ENCODE results near the gene UTS2B. TPM values are rescaled to one million over a fixed set of nuclear protein-coding genes. Genes with fewer than 3 reads are reported as not detected.

UTS2B gene
- total and polyA plus RNA-seq, 2 of the 13 experiments (the other 11 are each of a cell fraction or from before 2014, with no cell fraction given) = 0.03 to 0.46 TPM

- Histone ChIP-seq H4K20me1 (ENCODE audit: insufficient read depth, low read length) (peaks cover 49% of the 10 kb centered on the region), H3K4me2 (ENCODE audit: low read depth, low read length) (no peak overlapping the region), H3K9me3 (ENCODE audit: low read length) (no peaks in the 10 kb centered on the region), H3K27ac (ENCODE audit: extremely low read length, insufficient read depth, low read length) (no peak overlapping the region), H3K36me3 (replicated peaks in 1 of 2; ENCODE audit: control insufficient read depth in 1 of 2, insufficient read depth in 2 of 2, low read length in 2 of 2) (no peaks in the 10 kb centered on the region; a peak in 1 of 5 replicates), H3K4me1 (ENCODE audit: insufficient read depth, low read length) (peaks cover 65% of the 10 kb centered on the region), H2AFZ (ENCODE audit: low read length) (no peak overlapping the region), H3K79me2 (ENCODE audit: insufficient read depth, low read length) (peaks cover 99% of the 10 kb centered on the region), H3K27me3 (ENCODE audit: control insufficient read depth in 1 of 2, insufficient read depth in 2 of 2, low read length in 2 of 2) (no peaks in the 10 kb centered on the region), H3K9ac (ENCODE audit: insufficient read depth, low read depth, low read length) (no peak overlapping the region), H3K4me3 (replicated peaks in 1 of 3; ENCODE audit: insufficient read depth in 1 of 3, low read depth in 2 of 3, low read length in 3 of 3) (no peak overlapping the region)
- ChIA-PET POLR2A (no interaction called here), CTCF (ENCODE audit: low intra/inter-chr PET ratio, low total read pairs) (no interaction called here)
- in situ Hi-C loops (cut with HindIII; ENCODE audit: extremely low pct_ligation_motif_present, low pct_unique_long_range_greater_than_20kb) (no loop called here), intact Hi-C loops (cut with micrococcal nuclease; ENCODE audit: unreplicated experiment) (no loop called here)
- DNase-seq (ENCODE audit: low spot score) (no peak), FAIRE-seq (no peak), ATAC-seq (no peak)
- no TSS peak for BruUV-seq (replicated peaks)
- TF ChIP-seq PRPF4 (IDR thresholded peaks at IDR 0.05; ENCODE audit: low read depth, low read length, poor library complexity, severe bottlenecking) = no peak
- no peak for TF ChIP-seq FOXA1 (IDR thresholded peaks at IDR 0.05)
- no peak for TF ChIP-seq FOXA1 (CRISPR knock-in tag; IDR thresholded peaks at IDR 0.05)
- no peak for TF ChIP-seq ZNF75D (CRISPR knock-in tag; IDR thresholded peaks at IDR 0.05; ENCODE audit: borderline replicate concordance)
- no peak for TF ChIP-seq ARHGAP35 (CRISPR knock-in tag; IDR thresholded peaks at IDR 0.05; ENCODE audit: borderline replicate concordance)
- TF ChIP-seq, protein P1, sequence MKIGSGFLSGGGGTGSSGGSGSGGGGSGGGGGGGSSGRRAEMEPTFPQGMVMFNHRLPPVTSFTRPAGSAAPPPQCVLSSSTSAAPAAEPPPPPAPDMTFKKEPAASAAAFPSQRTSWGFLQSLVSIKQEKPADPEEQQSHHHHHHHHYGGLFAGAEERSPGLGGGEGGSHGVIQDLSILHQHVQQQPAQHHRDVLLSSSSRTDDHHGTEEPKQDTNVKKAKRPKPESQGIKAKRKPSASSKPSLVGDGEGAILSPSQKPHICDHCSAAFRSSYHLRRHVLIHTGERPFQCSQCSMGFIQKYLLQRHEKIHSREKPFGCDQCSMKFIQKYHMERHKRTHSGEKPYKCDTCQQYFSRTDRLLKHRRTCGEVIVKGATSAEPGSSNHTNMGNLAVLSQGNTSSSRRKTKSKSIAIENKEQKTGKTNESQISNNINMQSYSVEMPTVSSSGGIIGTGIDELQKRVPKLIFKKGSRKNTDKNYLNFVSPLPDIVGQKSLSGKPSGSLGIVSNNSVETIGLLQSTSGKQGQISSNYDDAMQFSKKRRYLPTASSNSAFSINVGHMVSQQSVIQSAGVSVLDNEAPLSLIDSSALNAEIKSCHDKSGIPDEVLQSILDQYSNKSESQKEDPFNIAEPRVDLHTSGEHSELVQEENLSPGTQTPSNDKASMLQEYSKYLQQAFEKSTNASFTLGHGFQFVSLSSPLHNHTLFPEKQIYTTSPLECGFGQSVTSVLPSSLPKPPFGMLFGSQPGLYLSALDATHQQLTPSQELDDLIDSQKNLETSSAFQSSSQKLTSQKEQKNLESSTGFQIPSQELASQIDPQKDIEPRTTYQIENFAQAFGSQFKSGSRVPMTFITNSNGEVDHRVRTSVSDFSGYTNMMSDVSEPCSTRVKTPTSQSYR (CRISPR knock-in tag; IDR thresholded peaks at IDR 0.05; ENCODE audit: borderline replicate concordance) = no peak
- no peak for TF ChIP-seq ZNF367 (CRISPR knock-in tag; IDR thresholded peaks at IDR 0.05; ENCODE audit: borderline replicate concordance)
- TF ChIP-seq, protein P2, sequence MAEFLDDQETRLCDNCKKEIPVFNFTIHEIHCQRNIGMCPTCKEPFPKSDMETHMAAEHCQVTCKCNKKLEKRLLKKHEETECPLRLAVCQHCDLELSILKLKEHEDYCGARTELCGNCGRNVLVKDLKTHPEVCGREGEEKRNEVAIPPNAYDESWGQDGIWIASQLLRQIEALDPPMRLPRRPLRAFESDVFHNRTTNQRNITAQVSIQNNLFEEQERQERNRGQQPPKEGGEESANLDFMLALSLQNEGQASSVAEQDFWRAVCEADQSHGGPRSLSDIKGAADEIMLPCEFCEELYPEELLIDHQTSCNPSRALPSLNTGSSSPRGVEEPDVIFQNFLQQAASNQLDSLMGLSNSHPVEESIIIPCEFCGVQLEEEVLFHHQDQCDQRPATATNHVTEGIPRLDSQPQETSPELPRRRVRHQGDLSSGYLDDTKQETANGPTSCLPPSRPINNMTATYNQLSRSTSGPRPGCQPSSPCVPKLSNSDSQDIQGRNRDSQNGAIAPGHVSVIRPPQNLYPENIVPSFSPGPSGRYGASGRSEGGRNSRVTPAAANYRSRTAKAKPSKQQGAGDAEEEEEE (CRISPR knock-in tag; IDR thresholded peaks at IDR 0.05; ENCODE audit: borderline replicate concordance) = no peak
- TF ChIP-seq GTF3A (CRISPR knock-in tag; conservative IDR thresholded peaks at IDR 0.05) = no peak
- no peak for TF ChIP-seq ZIK1 (CRISPR knock-in tag; IDR thresholded peaks at IDR 0.05; ENCODE audit: borderline replicate concordance, low read depth)
- TF ChIP-seq ZNF720 (CRISPR knock-in tag; IDR thresholded peaks at IDR 0.05) = no peak
- no peak for TF ChIP-seq ZNF691 (CRISPR knock-in tag; IDR thresholded peaks at IDR 0.05; ENCODE audit: borderline replicate concordance, low read depth)
- TF ChIP-seq, protein P3, sequence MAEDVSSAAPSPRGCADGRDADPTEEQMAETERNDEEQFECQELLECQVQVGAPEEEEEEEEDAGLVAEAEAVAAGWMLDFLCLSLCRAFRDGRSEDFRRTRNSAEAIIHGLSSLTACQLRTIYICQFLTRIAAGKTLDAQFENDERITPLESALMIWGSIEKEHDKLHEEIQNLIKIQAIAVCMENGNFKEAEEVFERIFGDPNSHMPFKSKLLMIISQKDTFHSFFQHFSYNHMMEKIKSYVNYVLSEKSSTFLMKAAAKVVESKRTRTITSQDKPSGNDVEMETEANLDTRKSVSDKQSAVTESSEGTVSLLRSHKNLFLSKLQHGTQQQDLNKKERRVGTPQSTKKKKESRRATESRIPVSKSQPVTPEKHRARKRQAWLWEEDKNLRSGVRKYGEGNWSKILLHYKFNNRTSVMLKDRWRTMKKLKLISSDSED (CRISPR knock-in tag; IDR thresholded peaks at IDR 0.05) = no peak
- TF ChIP-seq, protein P4, sequence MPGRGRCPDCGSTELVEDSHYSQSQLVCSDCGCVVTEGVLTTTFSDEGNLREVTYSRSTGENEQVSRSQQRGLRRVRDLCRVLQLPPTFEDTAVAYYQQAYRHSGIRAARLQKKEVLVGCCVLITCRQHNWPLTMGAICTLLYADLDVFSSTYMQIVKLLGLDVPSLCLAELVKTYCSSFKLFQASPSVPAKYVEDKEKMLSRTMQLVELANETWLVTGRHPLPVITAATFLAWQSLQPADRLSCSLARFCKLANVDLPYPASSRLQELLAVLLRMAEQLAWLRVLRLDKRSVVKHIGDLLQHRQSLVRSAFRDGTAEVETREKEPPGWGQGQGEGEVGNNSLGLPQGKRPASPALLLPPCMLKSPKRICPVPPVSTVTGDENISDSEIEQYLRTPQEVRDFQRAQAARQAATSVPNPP (CRISPR knock-in tag; IDR thresholded peaks at IDR 0.05) = no peak
- no peak for TF ChIP-seq ATF1 (CRISPR knock-in tag; IDR thresholded peaks at IDR 0.05)
- no peak for TF ChIP-seq TBX2 (CRISPR knock-in tag; IDR thresholded peaks at IDR 0.05; ENCODE audit: borderline replicate concordance)
These were observed 12.1 kb upstream of the UTS2B start for GRCh38 chr3:191342411-191342810.
